Measurements from ENCODE around the gene CTPS1. TPM values are rescaled to one million over a fixed set of nuclear protein-coding genes. Genes with fewer than 3 reads are reported as not detected.

Gene CTPS1
- total RNA-seq, 1 experiment from 2014 or later: 139 TPM

DNA sequence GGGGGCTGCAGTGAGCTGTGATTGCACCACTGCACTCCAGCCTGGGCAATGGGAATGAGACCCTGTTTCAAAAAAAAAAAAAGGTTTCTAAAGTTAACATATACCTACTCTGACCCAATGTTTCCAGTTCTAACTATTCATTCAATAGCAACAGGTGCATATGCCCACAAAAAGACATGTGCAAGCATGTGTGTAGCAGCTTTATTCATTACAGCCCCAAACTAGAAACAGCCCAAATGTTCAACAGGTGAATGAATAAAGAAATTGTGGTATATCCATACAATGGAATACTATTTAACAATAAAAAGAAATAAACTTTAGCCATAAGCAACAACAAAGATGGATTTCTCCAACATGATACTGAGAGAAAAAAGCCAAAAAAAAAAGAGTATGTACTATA is 21.3 kb upstream of the CTPS1 start:
- H3K4me1 ChIP-seq (ENCODE audit: insufficient read depth, low read length, poor library complexity, severe bottlenecking): no peaks in the 10 kb centered on the region
- ChIA-PET CTCF (no interaction called here), POLR2A (ENCODE audit: low non-redundant PET) (no interaction called here)
- H3K4me3 ChIP-seq (ENCODE audit: low read depth, low read length, poor library complexity, severe bottlenecking): no peak overlapping the region
- H3K36me3 ChIP-seq (ENCODE audit: insufficient read depth, low read length, poor library complexity, severe bottlenecking): no peaks in the 10 kb centered on the region
- H3K27me3 ChIP-seq (replicated peaks; ENCODE audit: insufficient read depth, low read depth, low read length, poor library complexity): no peaks in the 10 kb centered on the region
- TF ChIP-seq, protein P1, sequence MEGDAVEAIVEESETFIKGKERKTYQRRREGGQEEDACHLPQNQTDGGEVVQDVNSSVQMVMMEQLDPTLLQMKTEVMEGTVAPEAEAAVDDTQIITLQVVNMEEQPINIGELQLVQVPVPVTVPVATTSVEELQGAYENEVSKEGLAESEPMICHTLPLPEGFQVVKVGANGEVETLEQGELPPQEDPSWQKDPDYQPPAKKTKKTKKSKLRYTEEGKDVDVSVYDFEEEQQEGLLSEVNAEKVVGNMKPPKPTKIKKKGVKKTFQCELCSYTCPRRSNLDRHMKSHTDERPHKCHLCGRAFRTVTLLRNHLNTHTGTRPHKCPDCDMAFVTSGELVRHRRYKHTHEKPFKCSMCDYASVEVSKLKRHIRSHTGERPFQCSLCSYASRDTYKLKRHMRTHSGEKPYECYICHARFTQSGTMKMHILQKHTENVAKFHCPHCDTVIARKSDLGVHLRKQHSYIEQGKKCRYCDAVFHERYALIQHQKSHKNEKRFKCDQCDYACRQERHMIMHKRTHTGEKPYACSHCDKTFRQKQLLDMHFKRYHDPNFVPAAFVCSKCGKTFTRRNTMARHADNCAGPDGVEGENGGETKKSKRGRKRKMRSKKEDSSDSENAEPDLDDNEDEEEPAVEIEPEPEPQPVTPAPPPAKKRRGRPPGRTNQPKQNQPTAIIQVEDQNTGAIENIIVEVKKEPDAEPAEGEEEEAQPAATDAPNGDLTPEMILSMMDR (conservative IDR thresholded peaks at IDR 0.05; ENCODE audit: low read depth, low read length): no peak
- TF ChIP-seq EZH2 (IDR thresholded peaks at IDR 0.05; ENCODE audit: borderline replicate concordance, low read depth, low read length, poor library complexity, severe bottlenecking): no peak
- no TSS peak for BruUV-seq (replicated peaks)
- intact Hi-C loops (cut with micrococcal nuclease; ENCODE audit: unreplicated experiment): no loop called here
- H3K9me3 ChIP-seq (ENCODE audit: low read depth, low read length, poor library complexity, severe bottlenecking): no peaks in the 10 kb centered on the region
- no peak overlapping the region for H3K27ac ChIP-seq (ENCODE audit: low read depth, low read length, poor library complexity, severe bottlenecking)
- no peak for DNase-seq (ENCODE audit: low spot score)

DNA sequence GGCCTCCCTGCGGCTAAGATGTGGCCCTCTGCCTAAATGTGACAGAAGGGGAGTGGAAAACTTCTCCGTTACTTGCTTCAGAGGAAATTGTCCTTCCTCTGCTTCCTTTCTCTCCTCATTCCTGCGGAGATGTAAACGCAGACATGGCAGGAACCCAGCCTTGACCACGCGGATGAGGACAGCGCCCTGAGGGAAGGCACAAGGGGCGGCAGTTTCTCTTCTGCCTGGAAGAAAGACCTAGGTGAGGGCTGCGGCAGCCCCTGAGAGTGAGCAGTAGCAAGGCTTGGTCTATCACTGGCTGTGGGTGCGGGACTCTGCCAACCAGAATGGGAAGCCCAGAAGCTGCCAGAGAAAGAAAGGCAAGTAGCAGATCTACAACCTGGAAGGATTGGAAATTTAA is 14.0 kb upstream of the CTPS1 start:
- H3K27ac ChIP-seq (ENCODE audit: low read depth, low read length, poor library complexity, severe bottlenecking): no peak overlapping the region
- H3K9me3 ChIP-seq (ENCODE audit: low read depth, low read length, poor library complexity, severe bottlenecking): no peaks in the 10 kb centered on the region
- H3K27me3 ChIP-seq (replicated peaks; ENCODE audit: insufficient read depth, low read depth, low read length, poor library complexity): no peaks in the 10 kb centered on the region
- no TSS peak for BruUV-seq (replicated peaks)
- H3K4me3 ChIP-seq (ENCODE audit: low read depth, low read length, poor library complexity, severe bottlenecking): no peak overlapping the region
- ChIA-PET CTCF (interaction anchor here (1.3 kb wide), 1 partner anchor 17 kb away, joined by 4 read pairs; no protein-coding TSS in a partner anchor), POLR2A (ENCODE audit: low non-redundant PET) (no interaction called here)
- DNase-seq (ENCODE audit: low spot score): no peak
- no peaks in the 10 kb centered on the region for H3K4me1 ChIP-seq (ENCODE audit: insufficient read depth, low read length, poor library complexity, severe bottlenecking)
- no peak for TF ChIP-seq EZH2 (IDR thresholded peaks at IDR 0.05; ENCODE audit: borderline replicate concordance, low read depth, low read length, poor library complexity, severe bottlenecking)
- TF ChIP-seq, protein P1 (conservative IDR thresholded peaks at IDR 0.05; ENCODE audit: low read depth, low read length): no peak
- H3K36me3 ChIP-seq (ENCODE audit: insufficient read depth, low read length, poor library complexity, severe bottlenecking): no peaks in the 10 kb centered on the region
- intact Hi-C loops (cut with micrococcal nuclease; ENCODE audit: unreplicated experiment): no loop called here

DNA sequence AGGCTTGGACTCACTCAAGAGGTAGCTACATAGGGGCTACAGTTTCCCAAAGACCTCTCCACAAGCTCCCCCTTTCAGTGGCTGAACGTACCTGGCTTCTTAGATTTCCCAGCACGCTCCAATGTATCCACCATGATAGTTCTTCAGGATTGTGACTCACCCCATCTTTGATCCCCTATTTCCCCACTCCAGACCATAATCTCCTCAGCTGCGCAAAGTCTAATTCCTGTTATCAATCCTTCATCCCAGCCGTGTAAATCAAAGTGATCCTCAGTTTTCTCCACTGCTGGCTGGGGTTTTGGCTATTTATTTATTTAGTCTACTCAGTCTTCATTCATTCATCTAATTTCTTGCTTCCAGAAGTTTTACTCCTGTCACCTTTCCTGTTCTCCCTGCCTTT is 13.1 kb upstream of the CTPS1 start:
- no peaks in the 10 kb centered on the region for H3K27me3 ChIP-seq (replicated peaks; ENCODE audit: insufficient read depth, low read depth, low read length, poor library complexity)
- no peaks in the 10 kb centered on the region for H3K9me3 ChIP-seq (ENCODE audit: low read depth, low read length, poor library complexity, severe bottlenecking)
- TF ChIP-seq EZH2 (IDR thresholded peaks at IDR 0.05; ENCODE audit: borderline replicate concordance, low read depth, low read length, poor library complexity, severe bottlenecking): no peak
- TF ChIP-seq, protein P1 (conservative IDR thresholded peaks at IDR 0.05; ENCODE audit: low read depth, low read length): no peak
- intact Hi-C loops (cut with micrococcal nuclease; ENCODE audit: unreplicated experiment): no loop called here
- no peak for DNase-seq (ENCODE audit: low spot score)
- CTCF ChIA-PET: no interaction called here
- H3K4me1 ChIP-seq (ENCODE audit: insufficient read depth, low read length, poor library complexity, severe bottlenecking): no peaks in the 10 kb centered on the region
- H3K27ac ChIP-seq (ENCODE audit: low read depth, low read length, poor library complexity, severe bottlenecking): no peak overlapping the region
- POLR2A ChIA-PET (ENCODE audit: low non-redundant PET): no interaction called here
- H3K36me3 ChIP-seq (ENCODE audit: insufficient read depth, low read length, poor library complexity, severe bottlenecking): no peaks in the 10 kb centered on the region
- no peak overlapping the region for H3K4me3 ChIP-seq (ENCODE audit: low read depth, low read length, poor library complexity, severe bottlenecking)
- BruUV-seq (replicated peaks): no TSS peak
